Activated naive CD8-positive, alpha-beta T cell treated with anti-CD3 and anti-CD28 coated beads for 36 hours (primary cell): ENCODE measurements around the gene ABCB8. TPM values are rescaled to one million over a fixed set of nuclear protein-coding genes. Genes with fewer than 3 reads are reported as not detected.
A peak's percentile ranks its signal among the peaks of the same experiment; 100 is the strongest.

ENCODE experiments used
- DNase-seq: peaks from one replicate; pipeline ENCODE4 v3.0.0; 2021
- H3K27ac Mint-ChIP-seq: one replicate; pipeline ENCODE4 v1.8.0; 2022; ENCODE audit warnings: mild to moderate bottlenecking, moderate library complexity, mixed read lengths
- H3K27me3 Mint-ChIP-seq: one replicate; pipeline ENCODE4 v1.8.0; 2022; ENCODE audit warnings: mild to moderate bottlenecking, mixed read lengths
- H3K36me3 Mint-ChIP-seq: one replicate; pipeline ENCODE4 v1.8.0; 2021; ENCODE audit warnings: mild to moderate bottlenecking, mixed read lengths
- H3K4me1 Mint-ChIP-seq: one replicate; pipeline ENCODE4 v1.8.0; 2021; ENCODE audit warnings: mixed read lengths
- H3K4me3 Mint-ChIP-seq: one replicate; pipeline ENCODE4 v1.8.0; 2022; ENCODE audit warnings: mild to moderate bottlenecking, moderate library complexity, mixed read lengths
- H3K9me3 Mint-ChIP-seq: one replicate; pipeline ENCODE4 v1.8.0; 2022; ENCODE audit warnings: mixed read lengths
- total RNA-seq, 2 experiments: library from RNA; stranded (reverse); gene quantifications; one replicate each; pipeline ENCODE4 v1.2.3, GENCODE V29; 2021

Gene ABCB8
- total RNA-seq, 2 experiments from 2014 or later: 34.3 to 37.6 TPM

DNA sequence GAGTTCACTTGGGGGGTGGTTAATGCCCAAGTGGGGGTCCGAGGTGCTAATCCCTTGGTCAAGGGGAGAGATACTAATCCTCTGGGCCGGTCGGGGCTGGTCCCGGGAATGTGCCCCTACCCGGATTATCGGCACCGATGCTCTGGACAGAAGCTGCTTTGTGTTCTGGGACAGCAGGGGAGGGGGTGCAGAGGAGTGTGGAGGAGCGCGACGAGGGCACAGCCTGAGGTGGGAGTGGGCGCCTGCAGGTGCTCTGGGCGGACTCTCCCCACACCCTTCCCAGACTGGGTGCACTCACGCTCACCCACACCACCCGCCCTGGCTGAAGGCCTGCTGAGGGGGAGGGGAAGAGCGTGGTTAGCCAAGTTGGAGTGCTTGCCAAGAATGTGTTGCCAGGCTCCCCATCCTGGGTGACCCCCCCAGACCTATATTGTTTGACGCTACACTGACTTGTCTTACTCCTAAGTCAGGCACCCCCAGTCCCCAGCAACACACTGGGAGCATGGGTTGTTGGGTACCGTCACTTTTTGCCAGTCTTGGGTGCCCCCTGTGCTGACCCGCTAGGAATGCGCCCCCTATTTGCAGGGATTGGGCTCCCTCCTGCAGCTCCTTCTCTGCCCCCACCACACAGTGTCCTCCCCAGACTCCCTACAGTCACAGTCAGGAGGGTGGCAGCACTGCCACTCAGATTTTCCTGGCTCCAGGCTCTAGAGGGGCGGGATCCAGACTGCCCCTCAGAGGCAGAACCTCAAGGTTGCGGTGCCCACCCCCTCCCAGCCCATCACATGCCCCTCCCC, 32.4 kb downstream of the ABCB8 start:
- no peaks in the 10 kb centered on the region for H3K27me3 Mint-ChIP-seq
- DNase-seq: peak; percentile 18

DNA sequence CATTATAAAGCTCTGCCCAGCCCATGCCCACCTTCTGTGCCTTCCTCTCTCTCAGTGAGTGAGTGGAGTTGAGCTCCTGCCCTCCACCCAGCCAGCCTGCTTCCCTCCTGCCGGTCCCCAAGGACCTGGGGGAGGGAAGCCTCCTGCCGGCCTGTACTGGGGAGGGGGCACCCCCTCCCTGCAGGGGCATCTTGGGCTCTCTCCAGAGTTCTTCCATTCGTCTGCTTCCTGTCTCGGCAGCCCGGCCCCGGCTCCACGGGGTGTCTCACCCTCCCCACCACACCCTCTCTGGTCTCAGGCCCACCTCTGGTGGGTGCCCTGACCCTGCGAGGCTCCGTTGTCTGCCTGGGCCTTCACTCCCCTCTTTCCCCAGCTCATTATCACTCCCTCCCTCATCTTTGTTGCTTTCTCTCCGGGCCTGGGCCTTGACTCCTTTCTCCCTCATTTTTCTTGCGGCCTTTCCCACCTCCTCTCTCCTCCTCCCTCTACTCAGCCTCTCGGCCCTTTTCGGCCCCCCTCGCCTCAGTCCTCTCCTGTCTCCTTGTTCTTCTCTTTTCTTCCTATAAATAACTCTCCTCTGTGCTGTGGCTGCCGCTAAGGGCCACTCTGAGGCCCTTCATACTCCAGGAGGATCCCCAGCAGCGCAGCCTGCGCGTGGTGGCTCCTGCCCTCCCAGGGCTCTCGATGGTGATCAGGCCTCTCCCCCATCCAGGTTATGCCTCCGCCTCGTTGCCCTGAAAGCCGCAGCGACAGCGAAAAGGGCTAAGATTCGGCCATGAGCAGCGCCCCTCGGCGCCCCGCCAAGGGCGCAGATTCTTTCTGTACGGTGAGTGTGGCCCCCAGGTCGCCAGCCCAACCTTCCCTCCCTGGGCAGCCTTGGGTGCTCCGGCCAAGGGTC, 33.2 kb downstream of the ABCB8 start:
- DNase-seq: no peak
- H3K27me3 Mint-ChIP-seq: no peaks in the 10 kb centered on the region
- no peak overlapping the region for H3K27ac Mint-ChIP-seq
- peak overlapping the region; percentile 94 for H3K4me3 Mint-ChIP-seq
- peaks cover 31% of the 10 kb centered on the region for H3K4me1 Mint-ChIP-seq
- H3K36me3 Mint-ChIP-seq: peaks cover 10% of the 10 kb centered on the region
- H3K9me3 Mint-ChIP-seq: no peaks in the 10 kb centered on the region

More for the DNA sequence above, 32.4 kb downstream of the ABCB8 start:
- Mint-ChIP-seq H3K36me3 (peaks cover 10% of the 10 kb centered on the region), H3K27ac (no peak overlapping the region), H3K4me3 (peak overlapping the region; percentile 94), H3K4me1 (peaks cover 32% of the 10 kb centered on the region), H3K9me3 (no peaks in the 10 kb centered on the region)

DNA sequence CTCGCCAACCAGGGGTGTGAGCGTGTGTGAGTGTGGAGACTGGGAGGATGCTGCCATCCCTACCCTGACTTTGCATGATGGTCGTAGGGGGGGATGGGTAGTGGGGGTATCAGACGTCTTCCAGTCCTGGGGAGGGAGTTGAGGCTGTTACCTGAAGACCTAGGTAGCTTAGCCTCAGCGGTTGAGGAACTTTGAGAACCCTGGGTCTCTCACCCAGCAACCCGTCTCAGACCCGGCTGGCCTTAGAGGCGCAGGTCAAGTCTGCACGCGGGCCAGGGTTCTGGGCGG, 33.8 kb downstream of the ABCB8 start:
- H3K4me3 Mint-ChIP-seq: no peak overlapping the region
- DNase-seq: no peak
- peaks cover 26% of the 10 kb centered on the region for H3K4me1 Mint-ChIP-seq
- H3K36me3 Mint-ChIP-seq: peaks cover 10% of the 10 kb centered on the region
- H3K27ac Mint-ChIP-seq: no peak overlapping the region
- no peaks in the 10 kb centered on the region for H3K9me3 Mint-ChIP-seq
- no peaks in the 10 kb centered on the region for H3K27me3 Mint-ChIP-seq

DNA sequence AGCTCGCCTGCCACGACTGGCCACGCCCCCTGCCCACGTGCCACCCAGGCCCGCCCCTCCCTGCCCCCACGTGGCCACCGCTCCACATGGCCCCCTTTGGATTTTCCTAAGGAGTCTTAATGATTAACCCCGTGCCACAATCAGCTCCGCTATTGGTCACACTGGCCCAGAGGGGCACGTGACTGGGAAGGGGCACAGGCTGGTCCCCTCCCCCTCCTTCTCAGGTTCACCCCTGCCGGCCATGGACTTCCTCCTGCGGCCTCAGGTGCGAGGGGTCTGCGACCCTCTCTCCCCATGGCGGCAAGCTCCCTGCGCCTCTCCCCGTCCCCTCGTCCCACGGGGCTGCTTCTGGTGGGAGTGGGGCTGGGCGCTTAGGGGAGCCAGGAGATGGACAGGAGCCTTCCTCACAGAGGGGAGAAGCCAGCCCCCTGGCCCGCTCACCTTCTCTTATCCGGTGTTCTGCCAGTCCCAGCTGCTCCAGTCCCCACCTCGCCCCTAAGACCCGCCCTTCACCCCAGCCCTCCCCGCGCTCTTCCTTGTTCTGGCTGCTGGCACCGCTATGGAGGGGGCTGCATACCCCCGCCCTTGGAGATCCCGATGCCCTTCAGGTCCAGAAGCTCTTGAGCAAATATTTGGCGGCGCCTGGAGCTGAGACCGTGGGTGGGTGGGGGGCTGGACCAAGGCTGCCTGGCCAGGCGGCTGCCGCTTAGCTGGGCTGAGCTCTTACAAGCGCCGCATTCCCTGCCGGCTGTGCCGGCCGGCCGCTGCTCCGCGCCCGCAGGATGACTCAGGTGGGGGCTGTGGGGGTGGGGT, 34.4 kb downstream of the ABCB8 start:
- Mint-ChIP-seq H3K27me3 (no peaks in the 10 kb centered on the region), H3K27ac (no peak overlapping the region), H3K4me1 (peaks cover 21% of the 10 kb centered on the region), H3K4me3 (no peak overlapping the region), H3K36me3 (peaks cover 10% of the 10 kb centered on the region), H3K9me3 (no peaks in the 10 kb centered on the region)
- DNase-seq: no peak

DNA sequence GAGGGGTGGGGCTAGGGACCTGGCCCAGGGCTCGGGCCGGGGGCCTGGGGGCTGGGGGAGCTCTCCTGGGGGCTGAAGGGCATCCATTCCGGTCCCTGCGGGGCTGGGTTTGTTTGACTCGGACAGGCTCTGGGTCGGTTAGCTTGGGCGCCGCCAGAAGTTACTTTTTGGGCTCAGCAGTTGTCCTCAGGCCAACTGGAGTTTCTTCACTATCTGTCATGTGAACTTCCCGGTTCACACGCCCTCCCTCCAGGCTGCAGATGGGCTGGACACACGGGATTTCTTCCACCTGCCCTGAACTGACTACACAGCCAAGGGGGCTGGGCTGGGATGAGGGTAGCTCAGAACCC, 34.9 kb downstream of the ABCB8 start:
- Mint-ChIP-seq H3K4me3 (no peak overlapping the region), H3K27me3 (no peaks in the 10 kb centered on the region), H3K36me3 (peaks cover 10% of the 10 kb centered on the region), H3K27ac (no peak overlapping the region), H3K9me3 (no peaks in the 10 kb centered on the region), H3K4me1 (peaks cover 21% of the 10 kb centered on the region)
- no peak for DNase-seq

DNA sequence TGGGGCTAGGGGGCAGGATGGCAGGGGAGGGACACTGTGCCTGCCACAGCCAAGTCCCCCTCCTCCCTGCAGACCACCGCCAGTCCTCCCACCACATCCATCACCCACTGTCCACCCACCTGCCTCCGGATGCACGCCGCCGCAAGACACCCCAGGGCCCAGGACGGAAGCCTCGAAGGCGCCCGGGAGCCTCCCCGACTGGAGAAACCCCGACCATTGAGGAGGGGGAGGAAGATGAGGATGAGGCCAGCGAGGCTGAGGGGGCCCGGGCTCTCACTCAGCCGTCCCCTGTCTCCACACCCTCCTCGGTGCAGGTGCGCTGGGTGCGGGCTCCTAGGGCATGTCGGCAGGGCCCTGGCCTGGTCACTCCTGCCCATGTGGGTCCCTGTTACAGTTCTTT, 36.2 kb downstream of the ABCB8 start:
- H3K27ac Mint-ChIP-seq: no peak overlapping the region
- H3K9me3 Mint-ChIP-seq: no peaks in the 10 kb centered on the region
- peaks cover 12% of the 10 kb centered on the region for H3K4me1 Mint-ChIP-seq
- no peak for DNase-seq
- peaks cover 10% of the 10 kb centered on the region for H3K36me3 Mint-ChIP-seq
- H3K27me3 Mint-ChIP-seq: no peaks in the 10 kb centered on the region
- no peak overlapping the region for H3K4me3 Mint-ChIP-seq

DNA sequence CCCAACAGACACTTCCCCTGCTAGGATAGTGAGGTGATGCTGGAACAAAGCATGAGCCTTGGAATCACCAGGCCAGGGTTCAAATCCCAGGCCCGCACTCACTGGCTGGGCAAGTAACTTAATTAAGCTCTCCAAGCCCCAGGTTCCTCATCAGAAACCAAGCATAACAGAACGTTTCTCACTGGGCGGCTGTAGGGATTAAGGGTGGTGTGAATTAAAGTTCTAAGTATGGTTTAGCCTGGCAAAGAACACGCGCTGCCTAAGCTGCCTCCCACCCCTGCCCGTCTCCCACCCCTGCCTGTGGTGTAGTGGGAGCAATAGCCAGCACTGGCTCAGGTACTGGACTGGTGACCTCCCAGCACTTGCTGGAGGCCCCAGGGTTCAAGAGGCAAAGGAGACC, 36.7 kb downstream of the ABCB8 start:
- peaks cover 12% of the 10 kb centered on the region for H3K4me1 Mint-ChIP-seq
- no peaks in the 10 kb centered on the region for H3K9me3 Mint-ChIP-seq
- H3K27ac Mint-ChIP-seq: no peak overlapping the region
- no peaks in the 10 kb centered on the region for H3K27me3 Mint-ChIP-seq
- no peak overlapping the region for H3K4me3 Mint-ChIP-seq
- H3K36me3 Mint-ChIP-seq: peaks cover 10% of the 10 kb centered on the region
- no peak for DNase-seq

DNA sequence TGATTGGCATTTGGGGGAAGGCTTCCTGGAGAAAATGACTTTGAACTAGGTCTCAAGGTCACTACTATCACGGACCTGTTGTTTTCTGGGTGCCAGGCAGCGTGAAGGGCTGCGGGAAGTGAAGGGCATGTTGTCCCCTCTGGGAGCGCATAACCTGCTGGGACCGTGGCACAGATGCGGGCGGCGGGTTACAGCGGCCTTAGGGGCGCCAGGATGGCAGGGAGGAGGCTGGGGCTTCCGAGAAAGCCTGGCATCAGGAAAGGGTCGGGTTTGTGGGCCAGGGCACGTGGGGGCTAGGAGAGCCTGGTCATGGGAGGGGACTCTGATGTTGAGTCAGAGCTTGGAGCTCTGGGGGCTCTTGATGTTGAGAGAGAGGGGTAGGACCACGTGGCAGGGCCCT, 37.3 kb downstream of the ABCB8 start:
- Mint-ChIP-seq H3K4me1 (peaks cover 10% of the 10 kb centered on the region), H3K27ac (no peak overlapping the region), H3K9me3 (no peaks in the 10 kb centered on the region), H3K27me3 (no peaks in the 10 kb centered on the region), H3K4me3 (no peak overlapping the region), H3K36me3 (peaks cover 10% of the 10 kb centered on the region)
- DNase-seq: no peak

DNA sequence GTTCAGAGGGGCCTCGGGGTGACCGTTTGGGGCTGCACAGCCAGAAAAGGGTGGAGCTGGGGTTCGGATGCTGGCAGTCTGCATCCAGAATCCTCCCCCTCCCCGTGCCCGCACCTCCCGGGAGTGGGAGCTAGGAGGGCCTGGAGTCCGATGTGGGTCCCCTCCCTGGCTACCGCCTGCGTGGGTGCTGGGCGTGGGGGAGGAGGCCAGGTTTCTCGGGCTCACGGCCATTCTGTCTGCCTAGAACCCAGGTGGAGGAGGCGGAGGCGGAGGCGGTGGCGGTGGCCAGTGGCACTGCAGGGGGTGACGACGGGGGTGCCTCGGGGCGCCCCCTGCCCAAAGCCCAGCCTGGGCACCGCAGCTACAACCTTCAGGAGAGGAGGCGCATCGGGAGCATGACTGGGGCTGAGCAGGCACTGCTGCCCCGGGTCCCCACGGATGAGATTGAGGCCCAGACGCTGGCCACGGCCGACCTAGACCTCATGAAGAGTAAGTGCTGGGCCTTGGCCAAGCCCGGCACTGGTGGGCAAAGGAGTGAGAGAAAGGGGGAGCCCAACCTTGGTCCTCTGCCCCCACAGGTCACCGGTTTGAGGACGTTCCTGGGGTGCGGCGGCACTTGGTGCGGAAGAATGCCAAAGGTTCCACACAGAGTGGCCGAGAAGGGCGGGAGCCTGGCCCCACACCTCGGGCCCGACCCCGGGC, 38.2 kb downstream of the ABCB8 start:
- Mint-ChIP-seq H3K27me3 (no peaks in the 10 kb centered on the region), H3K4me3 (no peak overlapping the region), H3K27ac (no peak overlapping the region), H3K36me3 (peaks cover 9% of the 10 kb centered on the region), H3K4me1 (peaks cover 4% of the 10 kb centered on the region), H3K9me3 (no peaks in the 10 kb centered on the region)
- DNase-seq: no peak

DNA sequence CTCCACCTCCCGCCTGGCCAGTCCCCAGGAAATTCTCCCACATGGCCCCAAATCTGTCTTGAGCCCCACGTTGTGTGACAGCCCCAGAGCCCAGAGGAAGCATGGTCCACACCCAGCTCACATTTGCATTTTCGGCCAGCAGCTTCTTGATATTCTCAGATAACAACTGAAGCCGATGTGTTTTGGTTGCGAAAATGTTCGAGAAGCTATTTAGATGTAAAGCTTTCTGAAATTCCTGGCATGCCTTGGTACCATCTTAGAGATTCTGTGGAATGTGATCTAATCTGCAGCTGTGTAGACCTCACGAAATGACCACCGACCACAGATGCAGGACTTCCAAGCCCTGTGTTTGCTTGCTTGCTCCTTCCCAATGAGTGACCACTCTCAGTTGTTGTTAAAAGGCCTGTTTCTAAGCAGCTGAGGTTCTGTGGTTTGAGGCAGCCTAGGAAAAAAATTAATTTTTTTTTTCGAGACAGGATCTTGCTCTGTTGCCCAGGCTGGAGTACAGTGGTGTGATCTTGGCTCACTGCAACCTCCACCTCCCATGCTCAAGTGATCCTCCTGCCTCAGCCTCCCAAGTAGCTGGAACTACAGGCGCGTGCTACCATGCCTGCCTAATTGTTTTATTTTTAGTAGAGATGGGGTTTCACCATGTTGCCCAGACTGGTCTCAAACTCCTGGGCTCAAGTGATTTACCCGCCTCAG, 40.0 kb downstream of the ABCB8 start:
- peaks cover 2% of the 10 kb centered on the region for H3K4me1 Mint-ChIP-seq
- no peak for DNase-seq
- no peaks in the 10 kb centered on the region for H3K27me3 Mint-ChIP-seq
- H3K27ac Mint-ChIP-seq: no peak overlapping the region
- H3K36me3 Mint-ChIP-seq: peaks cover 8% of the 10 kb centered on the region
- H3K4me3 Mint-ChIP-seq: no peak overlapping the region
- H3K9me3 Mint-ChIP-seq: no peaks in the 10 kb centered on the region

DNA sequence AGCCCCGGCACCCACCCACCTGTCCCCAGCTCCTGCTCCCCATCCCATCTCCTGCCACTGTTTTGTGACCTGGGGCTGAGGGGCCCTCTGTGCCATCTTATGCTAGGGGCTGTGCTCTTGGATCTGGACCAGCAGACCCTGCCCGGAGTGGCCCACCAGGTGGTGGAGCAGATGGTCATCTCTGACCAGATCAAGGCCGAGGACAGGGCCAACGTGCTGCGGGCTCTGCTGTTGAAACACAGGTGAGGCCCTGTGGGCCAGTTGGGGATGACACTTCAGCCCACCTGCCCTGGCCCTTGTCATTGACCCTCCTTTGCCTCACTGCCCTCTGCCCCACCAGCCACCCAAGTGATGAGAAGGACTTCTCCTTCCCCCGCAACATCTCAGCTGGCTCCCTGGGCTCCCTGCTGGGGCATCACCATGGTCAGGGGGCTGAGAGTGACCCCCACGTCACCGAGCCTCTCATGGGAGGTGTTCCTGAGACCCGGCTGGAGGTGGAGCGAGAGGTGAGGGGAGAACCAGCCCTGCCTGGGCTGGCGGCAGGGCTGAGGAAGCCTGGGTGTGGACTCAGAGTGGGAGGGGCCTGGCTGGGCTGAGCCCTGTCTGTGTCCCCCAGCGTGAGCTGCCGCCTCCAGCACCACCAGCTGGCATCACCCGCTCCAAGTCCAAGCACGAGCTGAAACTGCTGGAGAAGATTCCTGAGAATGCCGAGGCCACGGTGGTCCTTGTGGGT, 41.8 kb downstream of the ABCB8 start:
- DNase-seq: no peak
- no peak overlapping the region for H3K4me3 Mint-ChIP-seq
- no peaks in the 10 kb centered on the region for H3K9me3 Mint-ChIP-seq
- H3K27ac Mint-ChIP-seq: no peak overlapping the region
- no peaks in the 10 kb centered on the region for H3K4me1 Mint-ChIP-seq
- no peaks in the 10 kb centered on the region for H3K27me3 Mint-ChIP-seq
- no peaks in the 10 kb centered on the region for H3K36me3 Mint-ChIP-seq

DNA sequence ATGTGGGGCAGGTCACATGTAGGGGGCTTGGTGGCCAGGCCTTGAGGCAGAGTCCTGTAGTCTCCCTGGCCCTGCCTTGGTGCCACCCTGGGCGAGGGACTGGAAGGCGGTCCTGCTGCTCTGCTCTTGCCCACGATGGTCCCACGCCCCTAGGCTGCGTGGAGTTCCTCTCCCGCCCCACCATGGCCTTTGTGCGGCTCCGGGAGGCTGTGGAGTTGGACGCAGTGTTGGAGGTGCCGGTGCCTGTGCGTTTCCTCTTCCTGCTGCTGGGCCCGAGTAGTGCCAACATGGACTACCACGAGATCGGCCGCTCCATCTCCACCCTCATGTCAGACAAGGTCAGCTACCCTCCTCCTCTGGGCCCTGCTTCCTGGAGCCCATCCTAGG, 42.3 kb downstream of the ABCB8 start:
- Mint-ChIP-seq H3K27ac (no peak overlapping the region), H3K27me3 (no peaks in the 10 kb centered on the region), H3K4me1 (no peaks in the 10 kb centered on the region), H3K36me3 (no peaks in the 10 kb centered on the region), H3K9me3 (no peaks in the 10 kb centered on the region), H3K4me3 (no peak overlapping the region)
- DNase-seq: no peak

DNA sequence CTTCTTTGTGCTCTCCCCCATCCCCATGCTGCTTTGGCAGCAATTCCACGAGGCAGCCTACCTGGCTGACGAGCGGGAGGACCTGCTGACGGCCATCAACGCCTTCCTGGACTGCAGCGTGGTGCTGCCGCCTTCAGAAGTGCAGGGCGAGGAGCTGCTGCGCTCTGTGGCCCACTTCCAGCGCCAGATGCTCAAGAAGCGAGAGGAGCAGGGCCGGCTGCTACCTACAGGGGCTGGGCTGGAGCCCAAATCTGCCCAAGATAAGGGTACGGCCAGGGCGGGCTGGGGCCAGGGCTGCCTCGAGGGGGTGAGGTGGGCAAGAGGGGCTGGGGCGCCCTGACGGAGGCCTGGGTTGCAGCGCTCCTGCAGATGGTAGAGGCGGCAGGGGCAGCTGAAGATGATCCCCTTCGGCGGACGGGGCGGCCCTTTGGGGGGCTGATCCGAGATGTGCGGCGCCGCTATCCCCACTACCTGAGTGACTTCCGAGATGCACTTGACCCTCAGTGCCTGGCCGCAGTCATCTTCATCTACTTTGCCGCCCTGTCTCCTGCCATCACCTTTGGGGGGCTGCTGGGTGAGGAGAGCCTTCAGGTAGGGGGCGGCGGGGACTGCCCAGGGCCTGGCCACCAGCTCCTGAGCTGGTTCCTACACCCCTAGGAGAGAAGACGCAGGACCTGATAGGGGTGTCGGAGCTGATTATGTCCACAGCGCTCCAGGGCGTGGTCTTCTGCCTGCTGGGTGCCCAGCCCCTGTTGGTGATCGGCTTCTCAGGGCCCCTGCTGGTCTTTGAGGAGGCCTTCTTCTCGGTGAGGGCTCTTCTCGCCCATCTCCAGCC, 43.0 kb downstream of the ABCB8 start:
- Mint-ChIP-seq H3K36me3 (peaks cover 4% of the 10 kb centered on the region), H3K27me3 (no peaks in the 10 kb centered on the region), H3K27ac (no peak overlapping the region), H3K9me3 (no peaks in the 10 kb centered on the region), H3K4me3 (no peak overlapping the region), H3K4me1 (no peaks in the 10 kb centered on the region)
- no peak for DNase-seq
